ENCODE data around the gene EN1. TPM values are rescaled to one million over a fixed set of nuclear protein-coding genes. Genes with fewer than 3 reads are reported as not detected.

EN1 gene
- total and polyA plus RNA-seq, 2 of the 13 experiments (the other 11 are each of a cell fraction or from before 2014, with no cell fraction given), result not detected

- peaks cover 4 to 65% of the 10 kb centered on the region in 2 experiments; a peak in 4 of 5 replicates for H3K27me3 ChIP-seq (ENCODE audit: control insufficient read depth in 1 of 2, insufficient read depth in 2 of 2, low read length in 2 of 2)
- no peak overlapping the region for H3K4me2 ChIP-seq (ENCODE audit: low read depth, low read length)
- no peak for DNase-seq (ENCODE audit: low spot score)
- ATAC-seq, result no peak
- WGBS (ENCODE audit: low lambda C conversion rate), result 12% methylated on average over 7 of the region's 7 CpGs
- no peaks in the 10 kb centered on the region for H4K20me1 ChIP-seq (ENCODE audit: insufficient read depth, low read length)
- H3K4me3 ChIP-seq (replicated peaks in 1 of 3; ENCODE audit: insufficient read depth in 1 of 3, low read depth in 2 of 3, low read length in 3 of 3), result no peak overlapping the region
- no peak for FAIRE-seq
- CTCF ChIA-PET (ENCODE audit: low intra/inter-chr PET ratio, low total read pairs), result no interaction called here
- no peak overlapping the region for H3K27ac ChIP-seq (ENCODE audit: extremely low read length, insufficient read depth, low read length)
- POLR2A ChIA-PET, result no interaction called here
- intact Hi-C loops (cut with micrococcal nuclease; ENCODE audit: unreplicated experiment) (no loop called here), in situ Hi-C loops (cut with HindIII; ENCODE audit: extremely low pct_ligation_motif_present, low pct_unique_long_range_greater_than_20kb) (no loop called here)
- no peaks in the 10 kb centered on the region for H3K4me1 ChIP-seq (ENCODE audit: insufficient read depth, low read length)
- no peak overlapping the region for H2AFZ ChIP-seq (ENCODE audit: low read length)
- no peaks in the 10 kb centered on the region for H3K79me2 ChIP-seq (ENCODE audit: insufficient read depth, low read length)
- H3K9me3 ChIP-seq (ENCODE audit: low read length), result no peaks in the 10 kb centered on the region
- no peaks in the 10 kb centered on the region for H3K36me3 ChIP-seq (replicated peaks in 1 of 2; ENCODE audit: control insufficient read depth in 1 of 2, insufficient read depth in 2 of 2, low read length in 2 of 2)
- H3K9ac ChIP-seq (ENCODE audit: insufficient read depth, low read depth, low read length), result no peak overlapping the region
- no TSS peak for BruUV-seq (replicated peaks)
- TF ChIP-seq ZNF607 (CRISPR knock-in tag; IDR thresholded peaks at IDR 0.05; ENCODE audit: borderline replicate concordance) (no peak), TSC22D2 (CRISPR knock-in tag; IDR thresholded peaks at IDR 0.05; ENCODE audit: borderline replicate concordance) (no peak), ZMYM2 (CRISPR knock-in tag; IDR thresholded peaks at IDR 0.05) (no peak), SMARCC2 (IDR thresholded peaks at IDR 0.05) (no peak), NFIB (CRISPR knock-in tag; IDR thresholded peaks at IDR 0.05; ENCODE audit: borderline replicate concordance) (no peak), TAF1 (CRISPR knock-in tag; IDR thresholded peaks at IDR 0.05) (no peak), ZNF510 (CRISPR knock-in tag; IDR thresholded peaks at IDR 0.05; ENCODE audit: low read depth) (no peak), ZNF235 (CRISPR knock-in tag; IDR thresholded peaks at IDR 0.05; ENCODE audit: borderline replicate concordance) (no peak), PREB (CRISPR knock-in tag; IDR thresholded peaks at IDR 0.05) (no peak), ZNF704 (CRISPR knock-in tag; IDR thresholded peaks at IDR 0.05; ENCODE audit: borderline replicate concordance) (no peak)
Observed at GRCh38 chr2:118810766-118811165, 36.7 kb downstream of the EN1 start.
